Stimulated activated CD8-positive, alpha-beta memory T cell treated with anti-CD3 and anti-CD28 coated beads, Interleukin-15, amount 100 ng/mL, for 48 hours (primary cell): ENCODE data around the gene TRNP1.
"Not testable (repeated sequence)": the region's sequence is repeated elsewhere in the genome, so short reads cannot be mapped to it uniquely, and the experiment has no call there.

ENCODE experiments used
- DNase-seq, 2 donors: peaks; one replicate each; pipeline ENCODE4 v3.0.0-alpha.2; 2020; ENCODE audit warnings: low read depth in 2 of 2

Gene TRNP1

GRCh38 chr1:26993237-26994019, at the start of gene TRNP1:
Gene TRNP1 (plus strand): TSS chr1:26993692. CDS start chr1:26993787, 95 bp downstream.
- peak; percentile 40 to 57 for DNase-seq

GRCh38 chr1:26945138-26945537, 48.4 kb upstream of the TRNP1 start:
- DNase-seq: no peak

GRCh38 chr1:26945728-26946127, 47.8 kb upstream of the TRNP1 start:
- DNase-seq: no peak

GRCh38 chr1:26946270-26946669, 47.2 kb upstream of the TRNP1 start:
- DNase-seq: no peak

GRCh38 chr1:26948725-26949057, 44.8 kb upstream of the TRNP1 start:
- not testable (repeated sequence) for DNase-seq

GRCh38 chr1:26949266-26949925, 44.1 kb upstream of the TRNP1 start:
- DNase-seq: no peak

- no peak for DNase-seq
Observed at GRCh38 chr1:26949926-26950319, 43.6 kb upstream of the TRNP1 start.

- DNase-seq: no peak
Observed at GRCh38 chr1:26950602-26951001, 42.9 kb upstream of the TRNP1 start.

GRCh38 chr1:26951216-26951615, 42.3 kb upstream of the TRNP1 start:
- no peak for DNase-seq

- DNase-seq: no peak
Observed at GRCh38 chr1:26951821-26952497, 41.5 kb upstream of the TRNP1 start.

GRCh38 chr1:26953374-26953773, 40.1 kb upstream of the TRNP1 start:
- DNase-seq: no peak

GRCh38 chr1:26956321-26956720, 37.2 kb upstream of the TRNP1 start:
- DNase-seq: no peak

GRCh38 chr1:26957306-26957705, 36.2 kb upstream of the TRNP1 start:
- DNase-seq: no peak

GRCh38 chr1:26959270-26959669, 34.2 kb upstream of the TRNP1 start:
- DNase-seq: no peak

GRCh38 chr1:26959722-26960624, 33.5 kb upstream of the TRNP1 start, which contains the start of gene KDF1:
Gene KDF1 (minus strand): TSS chr1:26960468. CDS start chr1:26952380, 8,088 bp downstream.
- DNase-seq: peak in 1 of 2 donors; percentile 3

GRCh38 chr1:26960625-26960966, 32.9 kb upstream of the TRNP1 start:
- DNase-seq: no peak

GRCh38 chr1:26961826-26962225, 31.7 kb upstream of the TRNP1 start:
- DNase-seq: no peak

- DNase-seq: no peak
Observed at GRCh38 chr1:26965213-26965612, 28.3 kb upstream of the TRNP1 start.

- DNase-seq: no peak
Observed at GRCh38 chr1:26965628-26966027, 27.9 kb upstream of the TRNP1 start.

- DNase-seq: no peak
Observed at GRCh38 chr1:26970810-26971209, 22.7 kb upstream of the TRNP1 start.

GRCh38 chr1:26971590-26971989, 21.9 kb upstream of the TRNP1 start:
- DNase-seq: no peak

- DNase-seq: no peak
Observed at GRCh38 chr1:26972390-26972789, 21.1 kb upstream of the TRNP1 start.
